Stimulated activated memory B cell treated with anti-CD40 and anti-IgM and Interleukin-4, amounts not matched to agents 10 μg/mL and 1 μg/mL and 100 μg/mL, for 72 hours (primary cell): ENCODE results near the gene SPEF2.
"Not testable (repeated sequence)": the region's sequence is repeated elsewhere in the genome, so short reads cannot be mapped to it uniquely, and the experiment has no call there.

Experiments used
- ATAC-seq: fragments of 150-1000 bp; cut with Tn5 transposase; 2 replicates; pipeline ENCODE4 v1.10.0; 2021
- H3K27ac Mint-ChIP-seq: one replicate; pipeline ENCODE4 v1.8.0; 2022; ENCODE audit warnings: mild to moderate bottlenecking, mixed read lengths
- H3K27me3 Mint-ChIP-seq: one replicate; pipeline ENCODE4 v1.8.0; 2022; ENCODE audit warnings: mixed read lengths
- H3K36me3 Mint-ChIP-seq: one replicate; pipeline ENCODE4 v1.8.0; 2022; ENCODE audit warnings: mixed read lengths
- H3K4me1 Mint-ChIP-seq: one replicate; pipeline ENCODE4 v1.8.0; 2022; ENCODE audit warnings: mixed read lengths
- H3K4me3 Mint-ChIP-seq: one replicate; pipeline ENCODE4 v1.8.0; 2022; ENCODE audit warnings: mild to moderate bottlenecking, moderate library complexity, mixed read lengths
- H3K9me3 Mint-ChIP-seq: one replicate; pipeline ENCODE4 v1.8.0; 2022; ENCODE audit warnings: mixed read lengths

Gene SPEF2

DNA sequence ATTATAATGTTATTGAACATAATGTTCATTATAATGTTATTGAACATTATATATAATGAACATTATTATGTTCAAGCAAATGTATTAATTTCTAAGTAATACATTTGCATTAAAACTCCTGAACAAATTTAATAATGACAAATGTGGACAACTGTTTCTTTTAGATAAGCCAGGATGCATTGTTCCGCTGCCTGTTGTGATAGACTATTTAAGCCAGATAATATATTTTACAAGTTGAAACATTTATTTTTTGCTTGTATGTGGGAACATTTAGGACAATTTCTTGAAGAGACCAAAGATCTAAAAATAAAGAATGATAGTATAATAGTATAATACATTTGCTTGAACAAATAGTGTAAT is 54.6 kb downstream of the SPEF2 start:
- not testable (repeated sequence) for H3K9me3 Mint-ChIP-seq, H3K27me3 Mint-ChIP-seq, H3K4me3 Mint-ChIP-seq, H3K36me3 Mint-ChIP-seq, H3K4me1 Mint-ChIP-seq, ATAC-seq, H3K27ac Mint-ChIP-seq

DNA sequence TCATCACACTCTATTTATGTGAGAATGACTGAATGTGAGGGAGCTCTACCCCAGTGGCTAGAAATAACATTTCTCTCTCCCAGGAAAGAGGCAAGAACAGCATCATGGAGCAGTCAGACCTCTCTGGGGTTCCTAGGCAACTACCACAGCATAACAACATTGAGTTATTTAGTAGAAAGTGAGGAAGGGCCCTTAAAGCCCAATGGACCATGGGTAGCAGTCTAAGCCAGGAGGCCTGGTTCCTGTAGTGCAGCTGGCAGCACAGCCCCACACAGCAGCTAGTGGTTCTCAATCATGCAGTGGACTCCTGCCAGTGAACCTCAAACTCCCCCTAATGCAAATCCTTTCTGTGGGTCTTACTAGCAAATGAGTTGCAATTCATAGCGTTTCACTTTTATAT is 55.3 kb downstream of the SPEF2 start:
- Mint-ChIP-seq H3K9me3 (no peaks in the 10 kb centered on the region), H3K27me3 (no peaks in the 10 kb centered on the region), H3K4me1 (no peaks in the 10 kb centered on the region), H3K4me3 (no peak overlapping the region), H3K27ac (no peak overlapping the region), H3K36me3 (no peaks in the 10 kb centered on the region)
- no peak for ATAC-seq

DNA sequence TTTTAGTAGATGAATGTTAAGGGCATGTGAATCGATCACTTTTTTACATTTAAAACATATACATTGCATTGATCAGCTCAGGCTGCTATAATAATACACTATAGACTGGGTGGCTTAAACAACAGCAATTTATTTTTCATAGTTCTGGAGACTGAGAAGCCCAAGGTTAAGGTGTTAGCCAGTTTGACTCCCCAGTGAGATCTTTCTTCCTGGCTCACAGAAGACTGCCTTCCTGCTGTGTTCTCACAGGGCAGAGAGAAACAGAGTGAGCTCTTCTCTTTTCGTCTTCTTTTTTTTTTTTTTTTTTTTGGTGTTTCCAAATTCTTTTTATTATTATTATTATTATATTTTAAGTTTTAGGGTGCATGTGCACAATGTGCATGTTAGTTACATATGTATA is 56.4 kb downstream of the SPEF2 start:
- Mint-ChIP-seq H3K4me3 (no peak overlapping the region), H3K9me3 (no peaks in the 10 kb centered on the region), H3K27me3 (no peaks in the 10 kb centered on the region), H3K4me1 (no peaks in the 10 kb centered on the region), H3K36me3 (no peaks in the 10 kb centered on the region), H3K27ac (no peak overlapping the region)
- no peak for ATAC-seq

GRCh38 chr5:35675392-35675791 is 57.7 kb downstream of the SPEF2 start:
- Mint-ChIP-seq H3K36me3 (no peaks in the 10 kb centered on the region), H3K4me3 (no peak overlapping the region), H3K27me3 (no peaks in the 10 kb centered on the region), H3K4me1 (no peaks in the 10 kb centered on the region), H3K9me3 (no peaks in the 10 kb centered on the region), H3K27ac (no peak overlapping the region)
- ATAC-seq, result no peak

DNA sequence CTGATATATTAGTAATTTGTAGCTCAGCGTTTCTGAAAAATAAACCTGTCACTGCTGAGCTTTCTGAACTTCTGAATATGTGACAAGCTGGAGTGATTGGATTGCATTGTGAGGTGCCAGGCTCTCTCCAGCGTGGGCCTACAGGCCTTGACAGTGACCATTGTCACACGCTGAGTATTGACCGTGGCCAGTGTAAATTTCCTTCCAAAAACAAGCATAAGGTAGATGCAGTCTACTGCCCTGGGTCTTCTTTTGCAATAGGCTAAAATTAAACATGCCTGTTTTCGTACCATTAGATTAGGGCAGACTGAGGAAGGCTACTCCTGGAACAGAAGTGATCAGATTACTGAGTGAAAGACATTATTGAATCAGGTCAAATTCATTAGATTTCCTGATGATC is 60.2 kb downstream of the SPEF2 start:
- no peak overlapping the region for H3K4me3 Mint-ChIP-seq

GRCh38 chr5:35678661-35679060 is 61.0 kb downstream of the SPEF2 start:
- no peaks in the 10 kb centered on the region for H3K27me3 Mint-ChIP-seq
- H3K9me3 Mint-ChIP-seq, result no peaks in the 10 kb centered on the region
- H3K27ac Mint-ChIP-seq, result no peak overlapping the region
- H3K36me3 Mint-ChIP-seq, result no peaks in the 10 kb centered on the region
- no peak overlapping the region for H3K4me3 Mint-ChIP-seq
- no peaks in the 10 kb centered on the region for H3K4me1 Mint-ChIP-seq
- ATAC-seq, result no peak

More for the DNA sequence above, 60.2 kb downstream of the SPEF2 start:
- H3K9me3 Mint-ChIP-seq, result no peaks in the 10 kb centered on the region
- H3K36me3 Mint-ChIP-seq, result no peaks in the 10 kb centered on the region
- no peak overlapping the region for H3K27ac Mint-ChIP-seq
- no peaks in the 10 kb centered on the region for H3K4me1 Mint-ChIP-seq
- no peak for ATAC-seq
- no peaks in the 10 kb centered on the region for H3K27me3 Mint-ChIP-seq

- Mint-ChIP-seq H3K36me3 (no peaks in the 10 kb centered on the region), H3K27ac (no peak overlapping the region), H3K4me3 (no peak overlapping the region), H3K27me3 (no peaks in the 10 kb centered on the region), H3K4me1 (no peaks in the 10 kb centered on the region), H3K9me3 (no peaks in the 10 kb centered on the region)
- no peak for ATAC-seq
These were observed 61.7 kb downstream of the SPEF2 start for GRCh38 chr5:35679357-35679756.

DNA sequence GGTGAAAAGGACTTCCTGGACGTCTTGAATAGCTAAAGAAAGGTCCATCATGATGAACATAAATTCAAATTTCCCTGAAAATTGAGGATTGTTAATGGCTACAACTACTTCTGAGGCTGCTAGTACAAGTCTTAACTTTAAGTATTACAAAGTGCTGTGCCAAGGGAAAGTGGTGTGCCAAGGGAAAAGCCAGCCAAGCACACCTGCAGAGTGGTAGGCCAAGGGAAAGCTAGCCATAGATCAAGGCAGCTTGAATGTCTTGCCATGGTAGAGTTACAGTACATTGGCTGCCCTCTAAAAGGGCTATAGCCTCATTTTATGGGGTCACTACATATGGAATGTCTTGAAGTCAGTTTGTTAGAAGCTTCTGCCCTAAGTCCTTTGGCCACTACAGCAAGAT is 64.2 kb downstream of the SPEF2 start:
- no peak overlapping the region for H3K4me3 Mint-ChIP-seq
- H3K27ac Mint-ChIP-seq, result no peak overlapping the region
- H3K4me1 Mint-ChIP-seq, result no peaks in the 10 kb centered on the region
- H3K36me3 Mint-ChIP-seq, result no peaks in the 10 kb centered on the region
- H3K9me3 Mint-ChIP-seq, result no peaks in the 10 kb centered on the region
- H3K27me3 Mint-ChIP-seq, result no peaks in the 10 kb centered on the region
- ATAC-seq, result no peak

DNA sequence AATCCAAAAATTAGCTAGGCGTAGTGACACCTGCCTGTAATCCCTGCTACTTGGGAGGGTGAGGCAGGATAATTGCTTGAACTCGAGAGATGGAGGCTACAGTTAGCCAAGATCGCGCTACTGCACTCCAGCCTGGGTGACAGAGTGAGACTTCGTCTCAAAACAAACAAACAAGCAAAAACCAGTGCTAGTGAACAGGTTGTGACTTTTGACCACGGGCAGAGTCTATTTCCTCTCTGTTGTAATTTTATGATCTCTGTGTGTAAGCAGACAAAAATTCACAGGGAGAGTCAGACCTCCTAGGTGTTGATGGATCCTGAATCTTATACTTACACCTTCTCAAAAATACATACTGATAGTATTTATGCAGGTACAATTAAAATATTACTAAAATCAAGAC is 65.8 kb downstream of the SPEF2 start:
- Mint-ChIP-seq H3K4me1 (no peaks in the 10 kb centered on the region), H3K36me3 (no peaks in the 10 kb centered on the region), H3K9me3 (no peaks in the 10 kb centered on the region), H3K4me3 (no peak overlapping the region), H3K27ac (no peak overlapping the region), H3K27me3 (no peaks in the 10 kb centered on the region)
- ATAC-seq, result no peak

- H3K27me3 Mint-ChIP-seq, result no peaks in the 10 kb centered on the region
- no peak for ATAC-seq
- H3K9me3 Mint-ChIP-seq, result no peaks in the 10 kb centered on the region
- no peaks in the 10 kb centered on the region for H3K4me1 Mint-ChIP-seq
- H3K4me3 Mint-ChIP-seq, result no peak overlapping the region
- H3K36me3 Mint-ChIP-seq, result no peaks in the 10 kb centered on the region
- no peak overlapping the region for H3K27ac Mint-ChIP-seq
These were observed 67.5 kb downstream of the SPEF2 start for GRCh38 chr5:35685161-35685560.

DNA sequence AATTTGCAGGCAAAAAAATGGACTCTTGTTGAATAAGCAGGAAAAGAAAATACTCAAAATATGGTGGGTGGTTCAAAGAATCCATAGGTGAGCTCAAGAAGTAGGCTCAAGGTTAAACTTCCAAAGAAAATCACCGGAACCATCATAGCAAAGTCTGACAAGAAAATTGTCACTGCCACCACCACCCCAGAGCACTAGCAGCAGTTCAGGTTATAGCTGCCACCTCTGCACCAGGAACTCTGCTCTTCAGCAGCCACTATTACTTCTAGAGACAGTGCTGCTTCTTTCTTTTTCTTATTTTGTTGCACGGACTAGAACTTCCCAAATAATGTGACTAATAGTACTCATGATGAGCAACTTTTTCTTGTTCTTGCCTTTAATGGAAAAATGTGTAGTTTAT is 70.3 kb downstream of the SPEF2 start:
- Mint-ChIP-seq H3K27me3 (no peaks in the 10 kb centered on the region), H3K9me3 (no peaks in the 10 kb centered on the region), H3K27ac (no peak overlapping the region), H3K4me3 (no peak overlapping the region), H3K4me1 (no peaks in the 10 kb centered on the region), H3K36me3 (no peaks in the 10 kb centered on the region)
- no peak for ATAC-seq

GRCh38 chr5:35694481-35694880 is 76.8 kb downstream of the SPEF2 start:
- Mint-ChIP-seq H3K27me3 (no peaks in the 10 kb centered on the region), H3K4me3 (no peak overlapping the region), H3K4me1 (no peaks in the 10 kb centered on the region), H3K36me3 (no peaks in the 10 kb centered on the region), H3K9me3 (no peaks in the 10 kb centered on the region), H3K27ac (no peak overlapping the region)
- ATAC-seq, result no peak

DNA sequence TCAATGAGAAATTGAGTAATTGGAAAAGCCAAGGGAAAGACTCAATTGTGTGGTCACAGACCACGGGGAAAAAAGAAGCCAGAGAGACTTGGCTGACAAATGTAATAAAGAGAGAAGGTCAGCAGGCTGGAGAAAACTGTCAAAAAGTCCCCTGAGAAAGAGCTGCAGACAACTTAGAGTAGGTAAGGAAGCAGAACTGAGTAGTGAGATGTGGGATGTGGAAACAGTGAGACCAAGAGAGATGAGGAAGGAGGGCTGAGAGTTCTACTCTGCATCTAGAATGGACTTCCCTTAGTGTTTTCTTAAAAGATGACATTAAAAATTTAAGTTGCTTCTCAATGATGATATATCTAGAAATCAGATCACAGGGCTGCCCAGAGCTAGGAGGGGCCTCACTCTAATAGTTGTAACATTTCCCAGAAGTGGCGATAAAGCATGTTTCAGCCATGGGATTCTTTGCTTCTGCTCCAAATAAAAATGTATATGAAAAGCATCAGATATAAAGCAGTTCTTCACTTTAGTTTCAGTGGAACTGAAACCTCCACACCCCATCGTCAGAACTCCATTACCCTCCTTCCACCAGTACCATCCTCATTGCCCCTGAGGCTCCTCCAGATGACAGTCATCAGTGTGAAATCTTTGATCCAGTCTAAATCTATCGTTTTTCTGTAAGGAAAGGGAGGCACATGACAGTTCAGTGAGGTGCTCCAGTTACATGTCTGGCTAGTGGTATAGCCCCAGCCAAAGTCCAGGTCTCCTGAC is 80.6 kb downstream of the SPEF2 start:
- H3K27ac Mint-ChIP-seq, result no peak overlapping the region
- H3K4me1 Mint-ChIP-seq, result no peaks in the 10 kb centered on the region
- no peak overlapping the region for H3K4me3 Mint-ChIP-seq
- no peaks in the 10 kb centered on the region for H3K36me3 Mint-ChIP-seq
- no peaks in the 10 kb centered on the region for H3K27me3 Mint-ChIP-seq
- H3K9me3 Mint-ChIP-seq, result no peaks in the 10 kb centered on the region
- ATAC-seq, result peak; percentile 45

DNA sequence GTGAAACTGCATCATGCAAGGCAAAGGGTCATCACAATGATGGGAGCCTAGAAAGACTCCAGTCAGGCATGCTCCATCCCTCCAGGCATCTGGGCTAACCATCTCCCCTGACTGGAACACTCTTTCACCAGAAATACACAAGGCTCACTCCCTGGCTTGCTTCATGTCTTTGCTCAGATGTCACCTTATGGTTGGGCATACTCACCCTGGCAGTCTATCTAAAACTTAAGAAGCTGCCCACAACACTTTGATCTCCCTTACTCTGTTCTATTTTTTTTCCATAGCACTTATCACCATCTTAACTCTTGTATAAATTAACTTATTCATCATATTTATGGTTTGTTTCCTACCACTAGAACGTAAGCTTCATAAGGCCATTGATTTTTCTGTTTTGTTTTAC is 90.0 kb downstream of the SPEF2 start:
- ATAC-seq, result peak; percentile 39
- H3K4me1 Mint-ChIP-seq, result no peaks in the 10 kb centered on the region

DNA sequence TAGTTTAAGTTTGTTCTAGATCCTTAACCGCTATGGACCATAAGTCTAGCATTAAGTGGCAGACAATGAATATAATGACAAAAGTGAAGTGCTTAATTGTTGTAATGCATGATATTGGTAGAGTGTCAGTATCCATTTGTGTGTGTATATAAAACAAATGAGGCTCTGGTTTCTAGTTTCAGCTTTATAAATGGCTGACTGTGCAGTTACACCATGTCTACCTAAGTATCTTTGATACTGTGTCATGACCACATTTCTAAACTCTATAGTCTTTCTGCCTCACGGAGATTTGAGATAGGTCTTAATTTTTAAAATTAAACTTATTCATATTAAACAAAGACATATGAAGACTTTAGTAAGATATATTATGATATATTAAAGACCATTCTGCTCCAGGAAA is 92.0 kb downstream of the SPEF2 start:
- no peaks in the 10 kb centered on the region for H3K4me1 Mint-ChIP-seq
- H3K27ac Mint-ChIP-seq, result no peak overlapping the region
- H3K36me3 Mint-ChIP-seq, result no peaks in the 10 kb centered on the region
- H3K4me3 Mint-ChIP-seq, result no peak overlapping the region
- H3K27me3 Mint-ChIP-seq, result no peaks in the 10 kb centered on the region
- peaks cover 5% of the 10 kb centered on the region for H3K9me3 Mint-ChIP-seq
- ATAC-seq, result no peak

More for the DNA sequence above, 90.0 kb downstream of the SPEF2 start:
- Mint-ChIP-seq H3K4me3 (no peak overlapping the region), H3K36me3 (no peaks in the 10 kb centered on the region), H3K27me3 (no peaks in the 10 kb centered on the region), H3K9me3 (peaks cover 5% of the 10 kb centered on the region), H3K27ac (no peak overlapping the region)

DNA sequence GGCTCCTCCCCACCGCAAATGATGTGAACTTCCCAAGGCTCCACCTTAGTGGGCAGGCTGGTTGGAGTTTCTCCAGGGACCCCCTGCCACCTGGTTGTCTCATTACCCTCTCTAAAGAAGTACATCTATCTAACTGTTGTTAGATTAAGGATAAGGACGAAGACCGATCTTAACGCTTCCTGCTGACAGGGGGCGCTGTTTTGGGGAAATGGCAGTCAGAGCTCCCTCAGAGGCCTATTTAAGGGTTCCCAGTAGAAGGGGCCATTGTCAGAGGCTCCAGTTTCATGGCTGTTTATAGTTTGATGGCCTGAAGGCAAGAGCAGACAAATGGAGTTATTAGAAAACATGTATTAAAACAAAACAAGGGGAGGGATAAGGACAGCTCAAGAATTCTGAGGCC is 100.1 kb downstream of the SPEF2 start:
- H3K4me3 Mint-ChIP-seq, result no peak overlapping the region
- no peaks in the 10 kb centered on the region for H3K36me3 Mint-ChIP-seq
- ATAC-seq, result no peak
- no peaks in the 10 kb centered on the region for H3K9me3 Mint-ChIP-seq
- H3K27ac Mint-ChIP-seq, result no peak overlapping the region
- H3K27me3 Mint-ChIP-seq, result no peaks in the 10 kb centered on the region
- H3K4me1 Mint-ChIP-seq, result no peaks in the 10 kb centered on the region

GRCh38 chr5:35735718-35736117 is 118.1 kb downstream of the SPEF2 start:
- Mint-ChIP-seq H3K36me3 (no peaks in the 10 kb centered on the region), H3K4me3 (no peak overlapping the region), H3K4me1 (no peaks in the 10 kb centered on the region), H3K27ac (no peak overlapping the region), H3K27me3 (no peaks in the 10 kb centered on the region), H3K9me3 (peaks cover 7% of the 10 kb centered on the region)
- ATAC-seq, result no peak
